ENCODE measurements around the gene RAD51.

DNA sequence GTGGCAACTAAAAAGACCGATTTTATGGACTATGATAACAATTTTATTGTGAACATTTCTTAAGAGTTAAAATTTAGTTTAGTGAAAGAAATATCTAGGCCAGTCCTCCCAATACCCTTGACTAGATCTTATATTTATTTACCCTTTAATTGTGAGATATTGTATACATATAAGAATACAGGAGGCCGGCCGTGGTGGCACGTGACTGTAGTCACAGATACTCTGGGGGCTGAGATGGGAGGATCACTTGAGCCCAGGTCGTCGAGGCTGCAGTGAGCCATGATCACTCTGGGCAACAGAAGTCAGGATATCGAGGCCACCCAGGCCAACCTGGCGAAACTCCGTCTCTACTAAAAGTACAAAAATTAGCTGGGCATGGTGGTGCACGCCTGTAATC, 60.8 kb downstream of the RAD51 start:
- TF ChIP-seq, protein P1, sequence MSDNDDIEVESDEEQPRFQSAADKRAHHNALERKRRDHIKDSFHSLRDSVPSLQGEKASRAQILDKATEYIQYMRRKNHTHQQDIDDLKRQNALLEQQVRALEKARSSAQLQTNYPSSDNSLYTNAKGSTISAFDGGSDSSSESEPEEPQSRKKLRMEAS (IDR thresholded peaks at IDR 0.05; ENCODE audit: low read depth, low read length): no peak
- TF ChIP-seq POLR2A (IDR thresholded peaks at IDR 0.05; ENCODE audit: extremely low read depth, insufficient read length) (no peak), MYC (IDR thresholded peaks at IDR 0.05; ENCODE audit: low read depth, low read length) (no peak)
- TF ChIP-seq, protein P2, sequence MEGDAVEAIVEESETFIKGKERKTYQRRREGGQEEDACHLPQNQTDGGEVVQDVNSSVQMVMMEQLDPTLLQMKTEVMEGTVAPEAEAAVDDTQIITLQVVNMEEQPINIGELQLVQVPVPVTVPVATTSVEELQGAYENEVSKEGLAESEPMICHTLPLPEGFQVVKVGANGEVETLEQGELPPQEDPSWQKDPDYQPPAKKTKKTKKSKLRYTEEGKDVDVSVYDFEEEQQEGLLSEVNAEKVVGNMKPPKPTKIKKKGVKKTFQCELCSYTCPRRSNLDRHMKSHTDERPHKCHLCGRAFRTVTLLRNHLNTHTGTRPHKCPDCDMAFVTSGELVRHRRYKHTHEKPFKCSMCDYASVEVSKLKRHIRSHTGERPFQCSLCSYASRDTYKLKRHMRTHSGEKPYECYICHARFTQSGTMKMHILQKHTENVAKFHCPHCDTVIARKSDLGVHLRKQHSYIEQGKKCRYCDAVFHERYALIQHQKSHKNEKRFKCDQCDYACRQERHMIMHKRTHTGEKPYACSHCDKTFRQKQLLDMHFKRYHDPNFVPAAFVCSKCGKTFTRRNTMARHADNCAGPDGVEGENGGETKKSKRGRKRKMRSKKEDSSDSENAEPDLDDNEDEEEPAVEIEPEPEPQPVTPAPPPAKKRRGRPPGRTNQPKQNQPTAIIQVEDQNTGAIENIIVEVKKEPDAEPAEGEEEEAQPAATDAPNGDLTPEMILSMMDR (IDR thresholded peaks at IDR 0.05; ENCODE audit: low read depth, low read length): no peak
